Retinal pigment epithelial cell (primary cell): ENCODE data around the gene SHANK3.

Experiments
- DNase-seq: peaks from one replicate; pipeline ENCODE4 v3.0.0-alpha.2; 2010; ENCODE audit warnings: low read depth
- H3K4me3 ChIP-seq: 2 replicates; pipeline ENCODE4 v1.5.1; 2011; ENCODE audit warnings: mild to moderate bottlenecking, low read length, control low read depth, moderate library complexity
- TF ChIP-seq, protein P1 (sequence below): conservative IDR thresholded peaks from 2 replicates; pipeline ENCODE4 v1.5.1; 2011; ENCODE audit warnings: low read depth, low read length, control low read depth, inconsistent platforms

Gene SHANK3

GRCh38 chr22:50713008-50713385 lies 40.4 kb downstream of the SHANK3 start:
- TF ChIP-seq, protein P1, sequence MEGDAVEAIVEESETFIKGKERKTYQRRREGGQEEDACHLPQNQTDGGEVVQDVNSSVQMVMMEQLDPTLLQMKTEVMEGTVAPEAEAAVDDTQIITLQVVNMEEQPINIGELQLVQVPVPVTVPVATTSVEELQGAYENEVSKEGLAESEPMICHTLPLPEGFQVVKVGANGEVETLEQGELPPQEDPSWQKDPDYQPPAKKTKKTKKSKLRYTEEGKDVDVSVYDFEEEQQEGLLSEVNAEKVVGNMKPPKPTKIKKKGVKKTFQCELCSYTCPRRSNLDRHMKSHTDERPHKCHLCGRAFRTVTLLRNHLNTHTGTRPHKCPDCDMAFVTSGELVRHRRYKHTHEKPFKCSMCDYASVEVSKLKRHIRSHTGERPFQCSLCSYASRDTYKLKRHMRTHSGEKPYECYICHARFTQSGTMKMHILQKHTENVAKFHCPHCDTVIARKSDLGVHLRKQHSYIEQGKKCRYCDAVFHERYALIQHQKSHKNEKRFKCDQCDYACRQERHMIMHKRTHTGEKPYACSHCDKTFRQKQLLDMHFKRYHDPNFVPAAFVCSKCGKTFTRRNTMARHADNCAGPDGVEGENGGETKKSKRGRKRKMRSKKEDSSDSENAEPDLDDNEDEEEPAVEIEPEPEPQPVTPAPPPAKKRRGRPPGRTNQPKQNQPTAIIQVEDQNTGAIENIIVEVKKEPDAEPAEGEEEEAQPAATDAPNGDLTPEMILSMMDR: no peak
- DNase-seq: no peak

DNA sequence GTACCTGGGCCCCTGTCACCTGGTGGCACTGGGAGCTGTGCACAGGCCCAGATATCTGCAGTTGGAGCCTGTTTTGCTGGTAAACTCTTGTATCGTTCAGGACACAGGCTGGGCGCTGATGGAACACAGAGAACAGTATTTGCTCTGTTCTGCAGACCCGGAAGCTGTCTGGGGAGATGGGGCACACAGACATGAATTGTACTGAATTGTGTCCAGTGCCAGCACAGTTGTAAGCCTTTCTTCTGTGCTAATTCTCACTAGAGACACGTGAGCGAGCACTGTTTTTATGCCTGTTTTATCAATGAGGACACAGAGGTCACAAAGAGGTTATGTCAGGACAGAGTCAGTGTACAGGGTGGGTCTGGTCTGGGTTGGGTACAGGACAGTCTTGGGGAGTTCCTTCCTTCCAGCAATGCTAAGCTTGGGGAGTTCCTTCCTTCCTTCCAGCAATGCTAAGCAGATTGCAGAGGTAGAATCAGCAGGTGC lies 41.0 kb downstream of the SHANK3 start:
- TF ChIP-seq, protein P1: no peak
- DNase-seq: no peak
- H3K4me3 ChIP-seq: no peak overlapping the region

More at GRCh38 chr22:50713008-50713385, 40.4 kb downstream of the SHANK3 start:
- H3K4me3 ChIP-seq: no peak overlapping the region

- H3K4me3 ChIP-seq: no peak overlapping the region
- TF ChIP-seq, protein P1: no peak
- no peak for DNase-seq
Measured at GRCh38 chr22:50714150-50714549, 41.5 kb downstream of the SHANK3 start.

GRCh38 chr22:50714631-50715179 lies 42.1 kb downstream of the SHANK3 start:
- DNase-seq: no peak
- H3K4me3 ChIP-seq: no peak overlapping the region
- TF ChIP-seq, protein P1: no peak

DNA sequence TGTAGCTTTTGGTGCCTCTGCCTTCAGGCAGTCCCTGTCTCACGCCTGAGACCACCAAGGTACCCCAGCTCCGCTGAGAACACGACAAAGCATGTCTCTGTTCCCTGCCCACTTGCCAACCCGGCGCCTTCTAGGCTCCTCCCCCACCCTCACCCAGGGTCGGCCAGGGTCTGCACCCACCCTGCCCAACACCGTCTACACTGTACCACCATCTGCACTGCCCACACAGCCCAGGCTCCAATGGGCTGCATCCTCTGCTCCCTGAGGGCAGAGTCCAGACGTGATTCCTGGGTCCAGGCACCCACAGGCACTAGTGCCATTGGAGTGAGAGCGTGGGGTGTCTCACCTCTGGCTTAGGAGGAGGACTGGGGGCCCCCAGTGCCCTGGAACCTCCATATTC lies 42.6 kb downstream of the SHANK3 start:
- no peak overlapping the region for H3K4me3 ChIP-seq
- TF ChIP-seq, protein P1: no peak
- DNase-seq: no peak

DNA sequence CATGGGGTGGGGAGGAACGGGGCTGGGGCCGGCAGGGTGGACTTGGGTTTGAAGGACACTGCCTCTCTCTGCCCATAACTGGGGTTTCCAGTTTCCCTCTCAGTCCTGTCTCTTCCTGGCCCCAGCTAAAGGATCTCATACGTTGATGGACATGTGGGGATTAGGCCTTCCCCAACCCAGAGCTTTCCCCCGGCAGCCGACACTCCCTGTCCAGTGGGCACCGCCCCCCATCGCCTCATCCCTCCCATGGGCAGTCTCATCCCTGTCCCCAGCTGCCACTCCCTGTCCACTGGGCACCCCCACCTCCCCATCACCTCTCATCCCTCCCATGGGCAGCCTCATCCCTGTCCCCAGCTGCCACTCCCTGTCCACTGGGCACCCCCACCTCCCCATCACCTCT lies 43.2 kb downstream of the SHANK3 start:
- TF ChIP-seq, protein P1: no peak
- DNase-seq: no peak
- H3K4me3 ChIP-seq: no peak overlapping the region

- H3K4me3 ChIP-seq: no peak overlapping the region
- TF ChIP-seq, protein P1: no peak
- no peak for DNase-seq
Measured at GRCh38 chr22:50716290-50717024, 43.8 kb downstream of the SHANK3 start.
